GM23338 (cell line): ENCODE measurements around the gene BCL11B.

Experiments used
- CREB1 ChIP-seq: fragments of 250-450 bp; sonication (Bioruptor Pico); IDR thresholded peaks from 2 replicates; pipeline ENCODE4 v1.5.0; 2020; ENCODE audit warnings: low read depth, mild to moderate bottlenecking, moderate library complexity
- CTCF ChIP-seq, 2 experiments: fragments of 200-600 bp in 1 of 2; sonication (generic) in 1 of 2; conservative IDR thresholded peaks; 2 replicates each; pipeline versions ENCODE4 v1.5.1 to v1.6.1; 2016 to 2017; ENCODE audit warnings: antibody characterized with exemption in 2 of 2, low read depth in 2 of 2, mild to moderate bottlenecking in 2 of 2, moderate library complexity in 1 of 2
- EZH2 ChIP-seq: fragments of 200-600 bp; sonication (generic); IDR thresholded peaks from one replicate; pipeline ENCODE4 v1.8.0; 2017; ENCODE audit warnings: antibody characterized with exemption, mild to moderate bottlenecking, low read depth; ENCODE audit not compliant: unreplicated experiment
- EZH2phosphoT487 ChIP-seq: fragments of 200-600 bp; sonication (generic); IDR thresholded peaks from one replicate; pipeline ENCODE4 v1.8.1; 2018; ENCODE audit warnings: antibody characterized with exemption; ENCODE audit not compliant: unreplicated experiment
- JUNB ChIP-seq: IDR thresholded peaks from one replicate; pipeline ENCODE4 v1.6.1; 2016; ENCODE audit warnings: antibody characterized with exemption; ENCODE audit not compliant: unreplicated experiment
- NANOG ChIP-seq: IDR thresholded peaks from 2 replicates; pipeline ENCODE4 v1.6.1; 2016; ENCODE audit warnings: antibody characterized with exemption, borderline replicate concordance
- POLR2AphosphoS5 ChIP-seq: IDR thresholded peaks from 2 replicates; pipeline ENCODE4 v1.6.1; 2016; ENCODE audit warnings: antibody characterized with exemption, low read depth
- STAT1 ChIP-seq: IDR thresholded peaks from one replicate; pipeline ENCODE4 v1.6.1; 2016; ENCODE audit warnings: antibody characterized with exemption; ENCODE audit not compliant: unreplicated experiment
- ZNF114 ChIP-seq: fragments of 250-450 bp; sonication (Bioruptor Pico); IDR thresholded peaks from 2 replicates; pipeline ENCODE4 v1.5.0; 2020; ENCODE audit warnings: mild to moderate bottlenecking, moderate library complexity
- ZNF331 ChIP-seq: fragments of 250-450 bp; sonication (Bioruptor Pico); IDR thresholded peaks from 2 replicates; pipeline ENCODE4 v1.5.0; 2020; ENCODE audit warnings: low read depth, mild to moderate bottlenecking, moderate library complexity
- TF ChIP-seq, protein P1 (sequence below): IDR thresholded peaks from one replicate; pipeline ENCODE4 v1.6.1; 2018; ENCODE audit warnings: antibody characterized with exemption; ENCODE audit not compliant: unreplicated experiment
- TF ChIP-seq, protein P2 (sequence below): IDR thresholded peaks from 2 replicates; pipeline ENCODE4 v1.6.1; 2016; ENCODE audit warnings: antibody characterized with exemption

DNA sequence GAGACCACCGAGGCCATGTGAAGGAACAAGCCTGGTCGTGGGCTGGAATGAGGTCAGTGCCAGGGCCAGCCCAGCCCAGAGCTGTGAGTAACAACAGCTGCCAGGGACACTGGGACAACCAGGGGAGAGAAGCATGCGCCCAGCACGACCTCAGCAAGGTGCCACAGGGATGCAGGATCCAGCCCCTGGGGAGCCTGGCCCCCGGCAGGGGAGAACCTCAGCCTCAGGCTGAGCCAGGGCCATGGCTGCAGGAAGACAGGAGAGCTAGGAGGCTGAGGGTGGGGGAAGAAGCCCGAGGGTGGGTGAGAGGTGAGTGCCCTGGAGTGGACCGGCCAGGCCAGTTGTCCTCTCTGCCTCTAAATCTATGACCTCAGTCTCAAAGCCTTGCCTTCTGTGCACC, 62.6 kb downstream of the BCL11B start:
- TF ChIP-seq CTCF (conservative IDR thresholded peaks at IDR 0.05; ENCODE audit: low read depth in 2 of 2) (no peak), EZH2 (no peak), STAT1 (no peak), EZH2phosphoT487 (no peak), POLR2AphosphoS5 (no peak), CREB1 (CRISPR knock-in tag) (no peak), ZNF331 (CRISPR knock-in tag) (no peak), JUNB (no peak), ZNF114 (CRISPR knock-in tag) (no peak), NANOG (no peak)
- TF ChIP-seq, protein P1, sequence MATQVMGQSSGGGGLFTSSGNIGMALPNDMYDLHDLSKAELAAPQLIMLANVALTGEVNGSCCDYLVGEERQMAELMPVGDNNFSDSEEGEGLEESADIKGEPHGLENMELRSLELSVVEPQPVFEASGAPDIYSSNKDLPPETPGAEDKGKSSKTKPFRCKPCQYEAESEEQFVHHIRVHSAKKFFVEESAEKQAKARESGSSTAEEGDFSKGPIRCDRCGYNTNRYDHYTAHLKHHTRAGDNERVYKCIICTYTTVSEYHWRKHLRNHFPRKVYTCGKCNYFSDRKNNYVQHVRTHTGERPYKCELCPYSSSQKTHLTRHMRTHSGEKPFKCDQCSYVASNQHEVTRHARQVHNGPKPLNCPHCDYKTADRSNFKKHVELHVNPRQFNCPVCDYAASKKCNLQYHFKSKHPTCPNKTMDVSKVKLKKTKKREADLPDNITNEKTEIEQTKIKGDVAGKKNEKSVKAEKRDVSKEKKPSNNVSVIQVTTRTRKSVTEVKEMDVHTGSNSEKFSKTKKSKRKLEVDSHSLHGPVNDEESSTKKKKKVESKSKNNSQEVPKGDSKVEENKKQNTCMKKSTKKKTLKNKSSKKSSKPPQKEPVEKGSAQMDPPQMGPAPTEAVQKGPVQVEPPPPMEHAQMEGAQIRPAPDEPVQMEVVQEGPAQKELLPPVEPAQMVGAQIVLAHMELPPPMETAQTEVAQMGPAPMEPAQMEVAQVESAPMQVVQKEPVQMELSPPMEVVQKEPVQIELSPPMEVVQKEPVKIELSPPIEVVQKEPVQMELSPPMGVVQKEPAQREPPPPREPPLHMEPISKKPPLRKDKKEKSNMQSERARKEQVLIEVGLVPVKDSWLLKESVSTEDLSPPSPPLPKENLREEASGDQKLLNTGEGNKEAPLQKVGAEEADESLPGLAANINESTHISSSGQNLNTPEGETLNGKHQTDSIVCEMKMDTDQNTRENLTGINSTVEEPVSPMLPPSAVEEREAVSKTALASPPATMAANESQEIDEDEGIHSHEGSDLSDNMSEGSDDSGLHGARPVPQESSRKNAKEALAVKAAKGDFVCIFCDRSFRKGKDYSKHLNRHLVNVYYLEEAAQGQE, result no peak
- TF ChIP-seq, protein P2, sequence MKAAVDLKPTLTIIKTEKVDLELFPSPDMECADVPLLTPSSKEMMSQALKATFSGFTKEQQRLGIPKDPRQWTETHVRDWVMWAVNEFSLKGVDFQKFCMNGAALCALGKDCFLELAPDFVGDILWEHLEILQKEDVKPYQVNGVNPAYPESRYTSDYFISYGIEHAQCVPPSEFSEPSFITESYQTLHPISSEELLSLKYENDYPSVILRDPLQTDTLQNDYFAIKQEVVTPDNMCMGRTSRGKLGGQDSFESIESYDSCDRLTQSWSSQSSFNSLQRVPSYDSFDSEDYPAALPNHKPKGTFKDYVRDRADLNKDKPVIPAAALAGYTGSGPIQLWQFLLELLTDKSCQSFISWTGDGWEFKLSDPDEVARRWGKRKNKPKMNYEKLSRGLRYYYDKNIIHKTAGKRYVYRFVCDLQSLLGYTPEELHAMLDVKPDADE, result no peak
